ENCODE results near the gene WNK1. TPM values are rescaled to one million over a fixed set of nuclear protein-coding genes. Genes with fewer than 3 reads are reported as not detected.

Gene WNK1
- total and polyA plus RNA-seq, 2 of the 8 experiments (the other 6 are each of a cell fraction or from before 2014, with no cell fraction given): 88.2 to 157 TPM

- Histone ChIP-seq H3K4ac (replicated peaks; ENCODE audit: insufficient read length, low read depth, low read length) (no peak overlapping the region), H3K4me2 (ENCODE audit: insufficient read depth in 1 of 2, low read depth in 2 of 2, low read length in 2 of 2) (no peak overlapping the region), H2AK5ac (ENCODE audit: low read depth, low read length) (no peak overlapping the region), H2BK15ac (ENCODE audit: low read length) (no peak overlapping the region), H2BK12ac (ENCODE audit: low read depth, low read length) (no peak overlapping the region), H3K79me1 (ENCODE audit: low read depth, low read length) (no peaks in the 10 kb centered on the region; the same call in 1 of the 2 replicates), H3K27ac (ENCODE audit: low read depth, low read length) (no peak overlapping the region), H3K27me3 (replicated peaks in 1 of 4; ENCODE audit: control insufficient read depth in 3 of 4, extremely low read depth in 1 of 4, insufficient read depth in 3 of 4, low read length in 3 of 4) (no peaks in the 10 kb centered on the region), H4K20me1 (replicated peaks in 1 of 2; ENCODE audit: control insufficient read depth in 1 of 2, insufficient read depth in 2 of 2, low read length in 2 of 2) (peaks cover 4 to 9% of the 10 kb centered on the region in 2 experiments), H3K4me3 (ENCODE audit: extremely low read depth in 1 of 4, insufficient read depth in 2 of 4, low read depth in 3 of 4, low read length in 4 of 4) (no peak overlapping the region), H3K9me3 (ENCODE audit: insufficient read depth in 2 of 2, low read depth in 1 of 2, low read length in 1 of 2) (no peaks in the 10 kb centered on the region), H4K91ac (replicated peaks; ENCODE audit: insufficient read length, low read length) (no peak overlapping the region), H2AFZ (ENCODE audit: low read length) (no peak overlapping the region), H3K14ac (ENCODE audit: insufficient read length) (no peak overlapping the region), H4K8ac (ENCODE audit: extremely low read depth, insufficient read depth, low read length) (no peak overlapping the region), H3K79me2 (ENCODE audit: control insufficient read depth in 1 of 2, insufficient read depth in 2 of 2, low read length in 2 of 2) (no peaks in the 10 kb centered on the region), H3K9ac (replicated peaks in 1 of 4; ENCODE audit: extremely low read depth in 1 of 4, low read depth in 3 of 4, low read length in 3 of 4) (no peak overlapping the region), H3K23ac (ENCODE audit: insufficient read length) (no peak overlapping the region), H4K5ac (ENCODE audit: insufficient read length, low read depth, low read length) (no peak overlapping the region), H2BK5ac (ENCODE audit: low read depth, low read length) (no peak overlapping the region), H2BK20ac (ENCODE audit: low read length) (no peak overlapping the region), H3K56ac (replicated peaks; ENCODE audit: insufficient read length, low read depth, low read length) (no peak overlapping the region), H3K36me3 (ENCODE audit: control insufficient read depth in 2 of 4, insufficient read depth in 4 of 4, low read length in 3 of 4) (peaks cover 11 to 76% (median 46%) of the 10 kb centered on the region in 4 experiments; a peak in 7 of 8 replicates), H3K4me1 (replicated peaks in 1 of 4; ENCODE audit: control insufficient read depth in 3 of 4, insufficient read depth in 4 of 4, low read length in 3 of 4) (no peaks in the 10 kb centered on the region), H3K23me2 (ENCODE audit: low read depth, low read length) (no peaks in the 10 kb centered on the region; the same call in 1 of the 2 replicates), H3K18ac (ENCODE audit: extremely low read depth, low read length) (no peak overlapping the region), H2BK120ac (replicated peaks; ENCODE audit: low read depth, low read length) (no peak overlapping the region)
- DNase-seq (ENCODE audit: low read depth in 1 of 2, low spot score in 2 of 2) (no peak), FAIRE-seq (no peak)
- 87% methylated on average over 5 of the region's 5 CpGs; no CpG with 5 or more reads in 1 of the 2 experiments for WGBS, 2 experiments (ENCODE audit: extremely low coverage in 1 of 2, insufficient coverage in 1 of 2, insufficient read length in 1 of 2, insufficient replicate concordance in 2 of 2, low coverage in 1 of 2, low lambda C conversion rate in 2 of 2, missing lambda C conversion rate in 1 of 2)
- ChIA-PET POLR2A (ENCODE audit: partially characterized antibody) (interaction anchor here (1.0 to 1.1 kb wide), 2 partner anchors 9 to 29 kb away, joined by 3 to 4 read pairs; no protein-coding TSS in a partner anchor), CTCF (ENCODE audit: partially characterized antibody) (interaction anchor here (1.2 to 1.3 kb wide), 2 partner anchors 10 to 333 kb away, joined by 3 read pairs; no protein-coding TSS in a partner anchor)
- TF ChIP-seq EP300 (IDR thresholded peaks at IDR 0.05; ENCODE audit: borderline replicate concordance in 1 of 2, low read depth in 2 of 2, low read length in 2 of 2) (no peak), SUZ12 (IDR thresholded peaks at IDR 0.05; ENCODE audit: low read length) (no peak), RFX5 (IDR thresholded peaks at IDR 0.05; ENCODE audit: borderline replicate concordance, low read depth, low read length) (no peak), RAD21 (IDR thresholded peaks at IDR 0.05 in 1 of 2, conservative IDR thresholded peaks at IDR 0.05 in 1 of 2; ENCODE audit: low read depth in 2 of 2, low read length in 2 of 2) (no peak), SRF (IDR thresholded peaks at IDR 0.05; ENCODE audit: low read depth, low read length) (no peak), SIN3A (conservative IDR thresholded peaks at IDR 0.05 in 1 of 2, IDR thresholded peaks at IDR 0.05 in 1 of 2; ENCODE audit: low read depth in 1 of 2, low read length in 2 of 2) (no peak), NANOG (IDR thresholded peaks at IDR 0.05; ENCODE audit: insufficient read depth, low read depth, low read length, poor library complexity, severe bottlenecking) (no peak), RXRA (IDR thresholded peaks at IDR 0.05; ENCODE audit: insufficient read depth, low read depth, low read length) (no peak), EGR1 (IDR thresholded peaks at IDR 0.05; ENCODE audit: borderline replicate concordance, low read depth, low read length) (no peak)
- TF ChIP-seq, protein P1, sequence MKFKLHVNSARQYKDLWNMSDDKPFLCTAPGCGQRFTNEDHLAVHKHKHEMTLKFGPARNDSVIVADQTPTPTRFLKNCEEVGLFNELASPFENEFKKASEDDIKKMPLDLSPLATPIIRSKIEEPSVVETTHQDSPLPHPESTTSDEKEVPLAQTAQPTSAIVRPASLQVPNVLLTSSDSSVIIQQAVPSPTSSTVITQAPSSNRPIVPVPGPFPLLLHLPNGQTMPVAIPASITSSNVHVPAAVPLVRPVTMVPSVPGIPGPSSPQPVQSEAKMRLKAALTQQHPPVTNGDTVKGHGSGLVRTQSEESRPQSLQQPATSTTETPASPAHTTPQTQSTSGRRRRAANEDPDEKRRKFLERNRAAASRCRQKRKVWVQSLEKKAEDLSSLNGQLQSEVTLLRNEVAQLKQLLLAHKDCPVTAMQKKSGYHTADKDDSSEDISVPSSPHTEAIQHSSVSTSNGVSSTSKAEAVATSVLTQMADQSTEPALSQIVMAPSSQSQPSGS (IDR thresholded peaks at IDR 0.05; ENCODE audit: low read length): no peak
Observed at GRCh38 chr12:904010-904414, 151.6 kb downstream of the WNK1 start.

All from H1 (cell line).